Germinal center (tissue), 1 donor: ENCODE measurements around the gene LEFTY1.

ENCODE experiments used
- DNase-seq: peaks from one replicate; pipeline ENCODE4 v3.0.0; 2012; ENCODE audit warnings: mixed read lengths, low spot score

Gene LEFTY1

GRCh38 chr1:225871359-225872074 is 17.4 kb downstream of the LEFTY1 start:
- no peak for DNase-seq

DNA sequence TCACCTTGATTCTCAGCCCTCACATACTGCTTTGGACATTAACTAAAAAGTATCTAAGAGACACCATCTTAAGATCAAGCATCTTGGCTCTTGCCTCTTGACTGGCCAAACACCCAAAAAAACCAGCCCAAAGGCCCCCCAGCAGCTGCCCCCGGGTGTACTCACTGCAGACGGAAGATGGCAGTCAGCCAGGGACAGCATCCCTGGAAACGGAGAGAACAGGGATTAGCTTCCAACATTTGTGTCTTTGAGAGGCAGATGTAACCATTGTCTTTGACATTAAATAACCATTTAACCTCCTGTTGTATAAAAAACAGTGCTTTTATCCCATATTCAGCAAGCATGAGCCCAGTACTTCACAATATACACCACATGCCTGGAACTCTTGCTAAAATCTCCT is 18.0 kb downstream of the LEFTY1 start:
- no peak for DNase-seq

- no peak for DNase-seq
Observed at GRCh38 chr1:225868631-225869330, 20.2 kb downstream of the LEFTY1 start.

DNA sequence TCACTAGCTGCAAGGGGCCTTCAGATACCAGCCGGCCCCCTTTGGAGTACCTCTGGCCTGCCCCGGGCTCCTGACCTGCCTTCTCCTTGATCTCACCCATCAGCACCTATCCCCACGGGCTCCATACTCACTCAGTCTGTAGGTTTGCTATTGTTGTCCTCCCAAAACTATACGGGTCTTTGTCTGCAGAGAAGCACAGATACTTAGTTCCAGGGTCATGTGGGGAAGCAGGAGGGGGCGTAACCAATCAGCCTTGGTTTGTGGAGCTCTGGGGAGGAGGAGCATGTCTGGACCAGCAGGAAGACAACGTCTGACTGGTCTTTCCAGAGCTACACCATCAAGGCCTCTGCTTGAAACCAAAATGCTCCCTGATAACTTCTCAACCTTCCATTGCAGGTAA is 22.0 kb downstream of the LEFTY1 start:
- no peak for DNase-seq

- no peak for DNase-seq
Observed at GRCh38 chr1:225866061-225866837, 22.7 kb downstream of the LEFTY1 start.

DNA sequence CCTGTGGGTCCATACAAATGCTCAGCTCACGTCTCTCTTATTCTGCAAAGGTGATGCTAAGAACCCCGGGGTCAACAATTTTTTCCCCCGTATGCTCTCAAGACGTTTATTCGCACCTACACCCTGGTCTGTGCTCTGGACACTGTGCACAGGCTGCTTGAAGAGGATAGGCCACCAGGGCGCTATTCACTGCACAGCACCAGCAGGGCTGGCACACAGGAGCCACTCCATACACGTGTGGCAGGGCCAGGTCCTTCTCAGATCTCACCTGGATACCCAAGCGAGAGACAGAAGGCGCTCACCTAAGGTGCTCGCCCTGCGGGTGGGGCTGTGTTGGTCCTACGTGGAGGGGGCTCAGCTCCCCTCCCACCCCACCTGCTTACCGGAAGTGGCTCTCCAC is 23.4 kb downstream of the LEFTY1 start:
- DNase-seq: no peak

DNA sequence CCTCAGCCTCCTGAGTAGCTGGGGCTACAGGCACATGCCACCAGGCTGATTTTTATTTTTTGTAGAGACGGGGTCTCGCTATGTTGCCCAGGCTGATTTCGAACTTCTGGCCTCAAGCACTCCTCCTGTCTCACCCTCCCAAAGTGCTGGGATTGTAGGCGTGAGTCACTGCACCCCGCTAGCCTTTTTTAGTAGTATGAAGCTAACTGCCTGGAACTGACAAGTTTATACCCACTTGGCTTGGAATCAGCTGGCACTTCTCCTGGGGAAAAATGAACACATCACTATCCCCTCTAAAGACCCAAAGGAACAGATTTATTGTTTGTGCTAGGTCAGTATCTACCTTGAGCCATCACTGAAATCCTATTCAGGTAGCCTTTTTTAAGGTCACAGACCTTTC is 25.8 kb downstream of the LEFTY1 start:
- DNase-seq: no peak

DNA sequence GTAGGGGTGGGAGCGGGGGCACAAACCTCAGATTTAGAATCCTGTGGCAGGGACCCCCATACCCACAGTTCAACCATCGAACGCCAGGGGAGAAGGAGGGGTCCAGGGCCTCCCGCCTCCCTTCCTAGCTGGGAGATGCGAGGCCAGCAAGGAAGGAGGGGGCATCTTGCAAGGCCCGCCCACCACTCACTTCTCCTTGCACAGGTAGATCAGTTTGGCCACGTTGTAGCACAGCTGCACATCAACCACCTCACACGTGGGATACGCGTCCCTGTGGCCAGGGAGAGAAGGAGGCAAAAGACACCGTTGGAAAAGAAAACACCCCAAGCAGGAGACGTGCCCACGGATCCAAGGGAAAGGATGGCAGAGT is 26.4 kb downstream of the LEFTY1 start:
- DNase-seq: no peak

DNA sequence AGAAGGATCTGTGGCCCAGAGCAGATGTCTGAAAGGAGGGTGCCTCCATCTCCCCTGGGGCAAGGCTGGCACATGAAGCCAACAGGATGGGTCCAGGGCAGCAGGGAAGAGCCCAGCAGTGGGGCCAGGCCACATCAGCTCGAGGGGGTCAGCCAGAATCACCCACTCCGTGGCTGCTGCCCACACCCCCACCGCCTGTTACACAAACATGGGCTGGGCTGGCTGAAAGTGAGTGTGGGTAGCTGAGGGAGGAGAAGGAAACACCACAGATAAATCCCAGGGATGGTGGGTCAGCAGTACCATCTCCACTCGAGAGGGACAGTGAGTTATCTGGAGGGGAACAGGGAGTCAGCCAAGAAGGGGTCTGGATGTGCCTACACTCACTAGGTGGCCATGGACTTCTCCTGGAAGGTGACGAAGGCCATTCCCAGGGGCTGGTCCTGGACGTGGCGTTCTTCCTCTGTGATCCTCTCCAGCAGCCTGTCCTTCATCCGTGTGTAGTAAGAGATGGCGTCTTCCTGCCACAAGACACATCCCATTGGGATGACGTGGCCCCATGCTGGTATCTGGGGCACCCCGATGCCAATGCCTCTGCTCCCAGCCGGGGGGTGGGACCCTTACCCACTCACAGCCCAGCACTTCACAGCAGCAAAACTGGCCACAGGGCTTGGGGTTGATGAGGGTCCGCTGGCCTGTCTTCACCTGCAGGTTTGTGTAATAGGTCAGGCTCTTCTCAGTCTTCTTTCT is 26.9 kb downstream of the LEFTY1 start:
- DNase-seq: no peak

- no peak for DNase-seq
Observed at GRCh38 chr1:225860876-225861441, 28.0 kb downstream of the LEFTY1 start.

DNA sequence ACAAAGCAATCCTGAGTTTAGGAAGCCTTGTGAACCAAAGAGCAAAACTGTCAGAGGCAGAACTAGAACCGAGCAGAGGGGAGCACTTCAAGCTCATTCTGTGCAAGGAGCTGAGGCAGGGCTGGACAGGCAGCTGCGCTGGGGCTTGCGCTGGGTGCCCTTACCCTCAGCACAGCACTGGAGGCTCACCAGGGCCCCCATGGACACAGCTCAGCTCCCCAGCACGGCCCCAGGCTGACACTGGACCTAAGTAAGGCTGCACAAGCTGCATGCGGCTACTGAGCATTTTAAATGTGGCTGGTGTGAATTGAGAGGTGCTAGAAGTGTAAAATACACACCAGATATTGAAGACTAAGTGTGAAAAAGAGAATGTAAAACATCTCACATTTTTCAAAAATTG is 28.8 kb downstream of the LEFTY1 start:
- no peak for DNase-seq

- DNase-seq: no peak
Observed at GRCh38 chr1:225859151-225859550, 29.8 kb downstream of the LEFTY1 start.

DNA sequence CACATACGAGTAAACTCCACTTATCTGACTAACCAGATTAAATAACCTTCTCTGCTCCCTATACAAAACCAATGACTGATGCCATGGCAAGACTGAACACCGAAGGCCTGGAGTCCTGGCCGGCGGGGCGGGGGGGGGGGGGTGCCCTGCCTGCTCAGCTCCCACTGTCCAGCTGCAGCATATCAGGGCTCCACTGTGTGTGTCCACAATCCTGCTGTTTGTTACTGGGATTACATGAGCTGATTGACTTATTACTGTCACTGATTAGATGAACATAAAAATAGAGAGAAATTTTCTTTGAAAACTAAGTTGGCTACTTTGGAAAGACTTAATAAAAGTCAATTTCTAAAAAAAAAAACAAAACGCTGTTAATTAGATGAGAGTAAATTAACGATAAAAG is 31.7 kb downstream of the LEFTY1 start:
- DNase-seq: no peak

- no peak for DNase-seq
Observed at GRCh38 chr1:225855503-225856300, 33.2 kb downstream of the LEFTY1 start.

DNA sequence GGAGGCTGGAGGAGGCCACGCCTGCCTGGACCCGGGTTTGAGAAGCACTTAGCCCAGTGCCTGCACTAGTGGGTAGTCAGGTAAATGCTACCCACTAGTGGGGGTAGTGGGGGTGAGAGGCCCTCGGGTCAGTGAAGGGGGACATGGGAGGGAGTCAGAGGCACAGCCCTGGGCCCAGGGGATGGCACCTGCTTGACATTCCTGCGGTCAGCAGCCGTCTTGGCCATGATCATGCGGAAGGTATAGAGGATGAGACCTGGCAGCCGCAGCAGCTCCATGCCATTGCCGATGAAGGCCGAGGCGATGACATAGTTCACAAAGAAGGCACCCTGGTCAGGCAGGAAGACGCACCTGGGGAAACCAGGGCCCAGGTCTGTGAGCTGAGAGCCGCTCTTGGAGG is 35.5 kb downstream of the LEFTY1 start:
- DNase-seq: no peak

GRCh38 chr1:225852413-225853124 is 36.4 kb downstream of the LEFTY1 start:
- DNase-seq: no peak

- DNase-seq: peak; percentile 31
Observed at GRCh38 chr1:225851805-225852204, 37.1 kb downstream of the LEFTY1 start.

DNA sequence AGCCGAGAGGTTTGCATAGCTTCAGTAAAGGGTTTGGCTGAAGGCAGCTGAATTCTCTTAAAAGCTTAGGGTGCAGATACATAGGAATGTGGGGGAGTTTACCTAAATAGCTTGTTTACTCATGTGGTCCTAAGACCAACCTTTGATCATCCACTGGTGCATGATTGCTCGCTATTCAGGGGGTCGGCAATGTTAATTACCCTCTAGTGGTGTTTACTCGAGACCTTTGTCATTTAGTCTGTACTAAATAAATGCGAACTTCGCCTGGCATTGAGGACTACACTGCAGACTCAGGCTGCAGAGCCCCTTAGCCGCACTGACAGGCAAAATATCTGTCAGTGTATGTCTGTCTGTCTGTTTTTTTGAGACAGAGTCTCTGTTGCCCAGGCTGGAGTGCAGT is 38.6 kb downstream of the LEFTY1 start:
- DNase-seq: no peak

GRCh38 chr1:225849925-225850324 is 39.0 kb downstream of the LEFTY1 start:
- DNase-seq: no peak
